K562 (cell line): ENCODE measurements around the gene SMAD3. TPM values are rescaled to one million over a fixed set of nuclear protein-coding genes. Genes with fewer than 3 reads are reported as not detected.

Experiments used
- ATAC-seq: fragments of 200-7000 bp; cut with Tn5 transposase; 3 replicates; pipeline ENCODE4 v1.9.1; 2020; ENCODE audit warnings: moderate library complexity
- BruUV-seq: library from RNA; stranded (reverse); fragments of 400-500 nt; replicated peaks from 2 replicates; lab custom pipeline; 2021; lab: Mats Ljungman, UMichigan
- CTCF ChIA-PET: fragments of 300-600 bp; formaldehyde crosslinking; extraction: SDS; loops from one replicate; lab custom pipeline; 2021; ENCODE audit warnings: low intra/inter-chr PET ratio; lab: Yijun Ruan, JAX
- POLR2A ChIA-PET: fragments of 300-600, 350-650 bp; sonication (Branson Sonifier 250); formaldehyde crosslinking; extraction: SDS; loops from one replicate; lab custom pipeline; 2021; ENCODE audit warnings: antibody characterized with exemption, inconsistent platforms; lab: Yijun Ruan, JAX
- DNase-seq, 4 experiments: peaks; one replicate each; pipeline versions ENCODE4 v3.0.0 to v3.0.0-alpha.2; 2011 to 2018; ENCODE audit warnings: low spot score in 3 of 4, mixed read lengths in 3 of 4; ENCODE audit errors: extremely low read depth in 1 of 4
- FAIRE-seq: peaks from 2 replicates; lab custom pipeline; 2011; peaks lifted over from hg19 to GRCh38; lab: Jason Lieb, UNC
- H2AFZ ChIP-seq: 2 replicates; pipeline ENCODE4 v1.6.0; 2011; ENCODE audit warnings: low read depth, low read length, control low read depth, inconsistent platforms
- H3K27ac ChIP-seq: fragments of 200-600 bp; 3 replicates; pipeline ENCODE4 v1.8.0; 2011; ENCODE audit warnings: low read depth, mild to moderate bottlenecking, control low read depth, inconsistent platforms, low read length, moderate library complexity, mixed read lengths; ENCODE audit errors: extremely low read depth
- H3K27me3 ChIP-seq, 2 experiments: fragments of 300-600 bp in 1 of 2; 2 replicates in 1 of 2; 3 replicates in 1 of 2; pipeline versions ENCODE4 v1.6.0 to v1.8.0; 2011; ENCODE audit warnings: inconsistent platforms in 2 of 2, low read length in 2 of 2, mild to moderate bottlenecking in 1 of 2, mixed read lengths in 1 of 2, moderate library complexity in 1 of 2; ENCODE audit not compliant: control insufficient read depth in 2 of 2, insufficient read depth in 2 of 2
- H3K36me3 ChIP-seq: fragments of 300-600 bp; 3 replicates; pipeline ENCODE4 v1.8.0; 2011; ENCODE audit warnings: mild to moderate bottlenecking, low read length, inconsistent platforms; ENCODE audit not compliant: control insufficient read depth, insufficient read depth
- H3K4me1 ChIP-seq, 2 experiments: fragments of 200-600 bp in 1 of 2; replicated peaks in 1 of 2; 2 replicates in 1 of 2; 3 replicates in 1 of 2; pipeline versions ENCODE4 v1.5.1 to v1.8.0; 2011; ENCODE audit warnings: inconsistent platforms in 2 of 2, low read length in 2 of 2, mild to moderate bottlenecking in 1 of 2, mixed read lengths in 1 of 2, moderate library complexity in 1 of 2; ENCODE audit not compliant: control insufficient read depth in 2 of 2, insufficient read depth in 2 of 2
- H3K4me2 ChIP-seq: 2 replicates; pipeline ENCODE4 v1.6.1; 2011; ENCODE audit warnings: low read length, control low read depth, inconsistent platforms, mixed read lengths; ENCODE audit not compliant: insufficient read depth
- H3K4me3 ChIP-seq: fragments of 200-600 bp; sonication (generic), shearing (Covaris generic); 2 replicates; pipeline ENCODE4 v1.5.1; 2016; ENCODE audit warnings: control low read depth, inconsistent platforms
- H3K79me2 ChIP-seq: fragments of 200-600 bp; 3 replicates; pipeline ENCODE4 v1.8.0; 2011; ENCODE audit warnings: low read length, inconsistent platforms; ENCODE audit not compliant: control insufficient read depth, insufficient read depth
- H3K9ac ChIP-seq, 2 experiments: 2 replicates each; pipeline versions ENCODE4 v1.6.0 to v1.6.1; 2011; ENCODE audit warnings: low read depth in 2 of 2, low read length in 2 of 2, control low read depth in 1 of 2, inconsistent platforms in 1 of 2, mild to moderate bottlenecking in 1 of 2, mixed read lengths in 1 of 2; ENCODE audit not compliant: insufficient read depth in 1 of 2
- H3K9me1 ChIP-seq: one replicate; pipeline ENCODE4 v1.6.0; 2011; ENCODE audit warnings: inconsistent platforms, mild to moderate bottlenecking, low read length, moderate library complexity; ENCODE audit not compliant: control insufficient read depth, insufficient read depth
- H3K9me3 ChIP-seq: replicated peaks from 2 replicates; pipeline ENCODE4 v1.5.1; 2011; ENCODE audit warnings: low read depth, low read length, inconsistent platforms; ENCODE audit not compliant: control insufficient read depth, insufficient read depth
- H4K20me1 ChIP-seq: replicated peaks from 2 replicates; pipeline ENCODE4 v1.6.1; 2011; ENCODE audit warnings: low read length, inconsistent platforms, mixed read lengths; ENCODE audit not compliant: control insufficient read depth, insufficient read depth
- FOS ChIP-seq: IDR thresholded peaks from 3 replicates; pipeline ENCODE4 v1.6.1; 2011; ENCODE audit not compliant: insufficient read length; ENCODE audit errors: extremely low read depth
- ZNF408 ChIP-seq: fragments of 250-450 bp; sonication (Bioruptor Pico); IDR thresholded peaks from 2 replicates; pipeline ENCODE4 v1.4.0; 2020; ENCODE audit warnings: low read depth, mild to moderate bottlenecking, moderate library complexity
- ZNF589 ChIP-seq: fragments of 200-800 bp; sonication (Bioruptor generic); IDR thresholded peaks from 2 replicates; pipeline ENCODE4 v1.6.1; 2016; ENCODE audit warnings: low read depth, missing genetic modification characterization, missing compliant biosample characterization
- WGBS: fragments of 100-300 bp; shearing (Covaris generic); methylation state at CpG from one replicate; pipeline ENCODE4 v1.1.6; 2016; ENCODE audit warnings: low coverage, mixed read lengths; ENCODE audit not compliant: insufficient coverage; ENCODE audit errors: missing lambda C conversion rate; 5-methylcytosine and 5-hydroxymethylcytosine counted together
- in situ Hi-C: fragments of 300-500 bp; cut with MboI; formaldehyde crosslinking; loops from 4 replicates; pipeline ENCODE4 v1.15.0; 2018; ENCODE audit warnings: inconsistent platforms, mixed read lengths
- intact Hi-C: fragments of 100-400 bp; cut with micrococcal nuclease; formaldehyde crosslinking; loops from 2 replicates; pipeline ENCODE4 v1.14.2; 2022
- polyA plus RNA-seq, 8 experiments: library from polyadenylated mRNA; depleted of rRNA in 4 of 8; stranded (reverse) in 5 of 8; unstranded in 3 of 8; fragments of >200 nt; fragmentation: Nextera tagmentation in 2 of 8; fragmentation: Illumina TruSeq in 1 of 8; extraction: Ambion mirVana in 2 of 8; extraction: Trizol in 1 of 8; gene quantifications; 2 replicates each; pipeline versions ENCODE4 v1.2.1 to v1.2.3, GENCODE V29; 2011 to 2014; ENCODE audit warnings: inconsistent platforms in 1 of 8, missing spikeins in 1 of 8
- total RNA-seq, 7 experiments: library from RNA; depleted of rRNA in 6 of 7; stranded (reverse); fragments of >200 nt in 6 of 7; fragmentation: Illumina TruSeq in 2 of 7; extraction: Trizol in 2 of 7; gene quantifications; 2 replicates each; pipeline versions ENCODE4 v1.2.1 to v1.2.3, GENCODE V29; 2011 to 2021; ENCODE audit warnings: low replicate concordance in 1 of 7
- TF ChIP-seq, protein P1 (sequence below): fragments of 200-800 bp; sonication (Bioruptor generic); IDR thresholded peaks from 2 replicates; pipeline ENCODE4 v1.6.1; 2017; ENCODE audit warnings: missing genetic modification characterization, missing compliant biosample characterization
- TF ChIP-seq, protein P2 (sequence below): sonication (generic); formaldehyde crosslinking; IDR thresholded peaks from 2 replicates; pipeline ENCODE4 v1.8.1; 2022; ENCODE audit warnings: missing genetic modification reagents

The SMAD3 gene
- total and polyA plus RNA-seq, 9 of the 15 experiments (the other 6 are each of a cell fraction or from before 2014, with no cell fraction given) = 4.3 to 39.2 (median 11.1) TPM

DNA sequence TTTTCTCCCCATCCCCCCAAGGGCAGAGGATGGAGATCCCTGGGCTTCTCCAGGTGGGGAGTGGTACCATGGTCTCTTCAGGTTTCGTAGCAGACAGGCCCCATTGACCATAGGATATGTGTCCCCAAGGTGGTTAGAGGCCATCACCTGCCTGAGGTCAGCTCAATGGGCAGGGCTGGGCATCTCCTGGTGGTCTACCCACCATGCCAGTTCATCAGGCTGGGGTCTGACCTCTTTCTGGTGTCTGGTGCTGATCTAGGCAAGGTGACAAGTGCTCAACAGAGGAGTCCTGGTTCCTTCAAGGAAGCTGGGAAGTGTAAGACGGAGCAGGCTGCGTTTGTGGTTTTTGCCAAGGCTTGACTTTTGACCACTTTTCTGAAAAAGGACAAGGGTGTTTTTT is 71.4 kb downstream of the SMAD3 start:
- 75% methylated on average over 3 of the region's 3 CpGs for WGBS
- no peak overlapping the region for H3K27ac ChIP-seq
- no peaks in the 10 kb centered on the region for H3K9me1 ChIP-seq
- no peak overlapping the region for H3K4me2 ChIP-seq
- H3K9ac ChIP-seq = peak overlapping the region in 1 of 2 experiments; percentile 75; a peak in 1 of 4 replicates
- BruUV-seq = no TSS peak
- TF ChIP-seq FOS (no peak), ZNF408 (CRISPR knock-in tag) (no peak), ZNF589 (CRISPR knock-in tag) (no peak)
- TF ChIP-seq, all 486 proteins: peak for 0
- DNase-seq (no peak), FAIRE-seq (no peak), ATAC-seq (no peak)
- H3K4me3 ChIP-seq = no peak overlapping the region
- no peaks in the 10 kb centered on the region for H3K36me3 ChIP-seq
- ChIA-PET CTCF (no interaction called here), POLR2A (interaction anchor here (0.6 to 2.4 kb wide), 4 partner anchors 8 to 66 kb away, joined by 3 to 8 read pairs (median 5); no protein-coding TSS in a partner anchor)
- in situ Hi-C loops (no loop called here), intact Hi-C loops (no loop called here)
- no peak overlapping the region for H2AFZ ChIP-seq
- no peaks in the 10 kb centered on the region; a peak in 1 of 5 replicates for H3K27me3 ChIP-seq
- peaks cover 11 to 34% of the 10 kb centered on the region in 2 experiments for H3K4me1 ChIP-seq
- peaks cover 25% of the 10 kb centered on the region; the same call in 2 of the 3 replicates for H3K79me2 ChIP-seq
- H3K9me3 ChIP-seq = no peaks in the 10 kb centered on the region
- peaks cover 10% of the 10 kb centered on the region for H4K20me1 ChIP-seq

DNA sequence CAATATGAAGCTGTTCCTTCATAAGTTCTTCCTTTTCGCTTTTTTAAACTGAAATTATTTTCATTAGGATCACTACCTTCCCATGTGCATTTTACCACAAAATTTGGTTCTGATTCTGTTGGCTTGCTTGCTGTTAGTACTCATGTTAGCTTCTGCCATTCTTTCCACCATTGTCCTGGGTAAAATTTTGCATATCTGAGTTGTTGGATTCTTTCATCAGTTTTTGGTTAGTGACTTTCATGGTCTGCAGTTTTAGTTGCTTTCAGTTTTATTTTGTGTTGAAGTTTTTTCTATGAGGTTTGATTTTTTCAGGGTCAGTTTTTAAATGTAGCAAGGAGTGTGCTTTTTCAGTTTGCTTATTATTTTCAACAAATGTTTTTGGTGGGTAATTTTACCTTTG is 71.9 kb downstream of the SMAD3 start:
- DNase-seq = no peak
- Histone ChIP-seq H3K27ac (no peak overlapping the region), H2AFZ (0 out of 2 replicates have a peak overlapping the region, but pooled peaks have one; percentile 40), H3K4me1 (peaks cover 11 to 29% of the 10 kb centered on the region in 2 experiments), H3K9me1 (no peaks in the 10 kb centered on the region), H3K9ac (no peak overlapping the region), H3K79me2 (peaks cover 21% of the 10 kb centered on the region; the same call in 2 of the 3 replicates), H3K27me3 (no peaks in the 10 kb centered on the region), H3K4me3 (no peak overlapping the region), H3K9me3 (no peaks in the 10 kb centered on the region), H3K4me2 (no peak overlapping the region; the same call in 1 of the 2 replicates), H3K36me3 (no peaks in the 10 kb centered on the region), H4K20me1 (peaks cover 11% of the 10 kb centered on the region)
- CTCF ChIA-PET = no interaction called here
- WGBS = 77% methylated on average over 1 of the region's 1 CpG
- no TSS peak for BruUV-seq
- no peak for FAIRE-seq
- in situ Hi-C loops = no loop called here
- no peak for ATAC-seq
- intact Hi-C loops = no loop called here
- TF ChIP-seq, protein P1, sequence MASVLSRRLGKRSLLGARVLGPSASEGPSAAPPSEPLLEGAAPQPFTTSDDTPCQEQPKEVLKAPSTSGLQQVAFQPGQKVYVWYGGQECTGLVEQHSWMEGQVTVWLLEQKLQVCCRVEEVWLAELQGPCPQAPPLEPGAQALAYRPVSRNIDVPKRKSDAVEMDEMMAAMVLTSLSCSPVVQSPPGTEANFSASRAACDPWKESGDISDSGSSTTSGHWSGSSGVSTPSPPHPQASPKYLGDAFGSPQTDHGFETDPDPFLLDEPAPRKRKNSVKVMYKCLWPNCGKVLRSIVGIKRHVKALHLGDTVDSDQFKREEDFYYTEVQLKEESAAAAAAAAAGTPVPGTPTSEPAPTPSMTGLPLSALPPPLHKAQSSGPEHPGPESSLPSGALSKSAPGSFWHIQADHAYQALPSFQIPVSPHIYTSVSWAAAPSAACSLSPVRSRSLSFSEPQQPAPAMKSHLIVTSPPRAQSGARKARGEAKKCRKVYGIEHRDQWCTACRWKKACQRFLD (CRISPR knock-in tag) = 0 out of 2 replicates have a peak, but pooled peaks have one; percentile 21
- TF ChIP-seq, protein P2, sequence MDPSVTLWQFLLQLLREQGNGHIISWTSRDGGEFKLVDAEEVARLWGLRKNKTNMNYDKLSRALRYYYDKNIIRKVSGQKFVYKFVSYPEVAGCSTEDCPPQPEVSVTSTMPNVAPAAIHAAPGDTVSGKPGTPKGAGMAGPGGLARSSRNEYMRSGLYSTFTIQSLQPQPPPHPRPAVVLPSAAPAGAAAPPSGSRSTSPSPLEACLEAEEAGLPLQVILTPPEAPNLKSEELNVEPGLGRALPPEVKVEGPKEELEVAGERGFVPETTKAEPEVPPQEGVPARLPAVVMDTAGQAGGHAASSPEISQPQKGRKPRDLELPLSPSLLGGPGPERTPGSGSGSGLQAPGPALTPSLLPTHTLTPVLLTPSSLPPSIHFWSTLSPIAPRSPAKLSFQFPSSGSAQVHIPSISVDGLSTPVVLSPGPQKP (CRISPR knock-in tag) = no peak
- POLR2A ChIA-PET = interaction anchor here (0.9 to 2.4 kb wide), 6 partner anchors 9 to 17 kb away, joined by 3 to 8 read pairs (median 5); no protein-coding TSS in a partner anchor
